ENCODE results near the gene DDX28. TPM values are rescaled to one million over a fixed set of nuclear protein-coding genes. Genes with fewer than 3 reads are reported as not detected.

DDX28 gene
- total and polyA plus RNA-seq, 12 donors, result 5.3 to 13.1 (median 9.5) TPM

GRCh38 chr16:68062910-68063393 is 39.9 kb upstream of the DDX28 start:
- peaks cover 3 to 67% (median 26%) of the 10 kb centered on the region in 9 donors for H3K4me1 ChIP-seq
- H3K9me3 ChIP-seq, result no peaks in the 10 kb centered on the region
- DNase-seq (no peak), ATAC-seq (no peak)
- no peaks in the 10 kb centered on the region for H3K27me3 ChIP-seq
- no peak for TF ChIP-seq CTCF (IDR thresholded peaks at IDR 0.05)
- H3K36me3 ChIP-seq, result peaks cover 0 to 53% (median 0%) of the 10 kb centered on the region in 9 donors
- no peak overlapping the region for H3K4me3 ChIP-seq
- 95 to 98% methylated on average over 4 of the region's 4 CpGs for WGBS, 2 donors
- intact Hi-C loops (cut with DNase I), result loop anchor here in 3 of 10 donors (5.0 to 10.0 kb wide), 3 partner anchors 248 to 391 kb away; no protein-coding TSS in a partner anchor
- H3K27ac ChIP-seq, result peak overlapping the region in 1 of 10 donors; percentile 75

GRCh38 chr16:68061396-68061795 is 38.4 kb upstream of the DDX28 start:
- 71 to 74% methylated on average over 3 of the region's 3 CpGs for WGBS, 2 donors
- intact Hi-C loops (cut with DNase I), result loop anchor here in 3 of 10 donors (5.0 to 10.0 kb wide), 3 partner anchors 247 to 389 kb away; no protein-coding TSS in a partner anchor
- H3K4me1 ChIP-seq, result peaks cover 3 to 63% (median 26%) of the 10 kb centered on the region in 9 donors

GRCh38 chr16:68059804-68060203 is 36.8 kb upstream of the DDX28 start:
- Histone ChIP-seq H3K4me3 (no peak overlapping the region), H3K27ac (peak overlapping the region in 4 of 10 donors; percentile 18 to 57 (median 46)), H3K4me1 (peaks cover 3 to 48% (median 12%) of the 10 kb centered on the region in 9 donors), H3K9me3 (no peaks in the 10 kb centered on the region), H3K36me3 (peaks cover 0 to 73% (median 0%) of the 10 kb centered on the region in 9 donors), H3K27me3 (no peaks in the 10 kb centered on the region)
- ATAC-seq, result no peak
- no peak for DNase-seq
- no peak for TF ChIP-seq CTCF (IDR thresholded peaks at IDR 0.05)
- intact Hi-C loops (cut with DNase I), result loop anchor here in 4 of 10 donors (2.0 to 10.0 kb wide), 4 partner anchors 61 to 388 kb away; partner anchors contain the start of gene DPEP2 (in 1 of the 4)

More at GRCh38 chr16:68061396-68061795, 38.4 kb upstream of the DDX28 start:
- no peak for TF ChIP-seq CTCF (IDR thresholded peaks at IDR 0.05)
- ATAC-seq (no peak), DNase-seq (no peak)
- Histone ChIP-seq H3K27ac (peak overlapping the region in 1 of 10 donors; percentile 75), H3K36me3 (peaks cover 0 to 58% (median 0%) of the 10 kb centered on the region in 9 donors), H3K4me3 (no peak overlapping the region), H3K9me3 (no peaks in the 10 kb centered on the region), H3K27me3 (no peaks in the 10 kb centered on the region)

GRCh38 chr16:68055395-68055794 is 32.4 kb upstream of the DDX28 start:
- peaks cover 0 to 90% (median 0%) of the 10 kb centered on the region in 9 donors for H3K36me3 ChIP-seq

More at GRCh38 chr16:68055395-68055794, 32.4 kb upstream of the DDX28 start:
- Histone ChIP-seq H3K4me1 (peaks cover 0 to 16% (median 4%) of the 10 kb centered on the region in 9 donors), H3K27ac (no peak overlapping the region), H3K27me3 (no peaks in the 10 kb centered on the region), H3K9me3 (no peaks in the 10 kb centered on the region), H3K4me3 (no peak overlapping the region)
- no peak for TF ChIP-seq CTCF (IDR thresholded peaks at IDR 0.05)
- intact Hi-C loops (cut with DNase I), result no loop called here
- WGBS, 2 donors, result 92 to 94% methylated on average over 3 of the region's 3 CpGs
- DNase-seq (no peak), ATAC-seq (no peak)
